Mucosa of descending colon (tissue), 3 donors: Measurements from ENCODE around the gene IL27RA. TPM values are rescaled to one million over a fixed set of nuclear protein-coding genes. Genes with fewer than 3 reads are reported as not detected.
"Not testable (repeated sequence)": the region's sequence is repeated elsewhere in the genome, so short reads cannot be mapped to it uniquely, and the experiment has no call there.

ENCODE experiments used
- ATAC-seq: fragments of 200-7000 bp; cut with Tn5 transposase; one replicate; pipeline ENCODE4 v1.9.1; 2020; ENCODE audit warnings: mild to moderate bottlenecking, moderate library complexity
- DNase-seq, 3 donors: peaks; one replicate each; pipeline ENCODE4 v3.0.0-alpha.2; 2020
- H3K36me3 ChIP-seq: fragments of 200-600 bp; one replicate; pipeline ENCODE4 v1.8.0; 2021; ENCODE audit warnings: low read depth, mild to moderate bottlenecking
- H3K4me1 ChIP-seq: fragments of 200-600 bp; one replicate; pipeline ENCODE4 v1.8.0; 2021; ENCODE audit warnings: low read depth, mild to moderate bottlenecking
- H3K4me3 ChIP-seq: fragments of 200-600 bp; one replicate; pipeline ENCODE4 v1.8.0; 2021; ENCODE audit warnings: mild to moderate bottlenecking
- H3K9me3 ChIP-seq: fragments of 200-600 bp; one replicate; pipeline ENCODE4 v1.8.0; 2021; ENCODE audit warnings: mild to moderate bottlenecking
- CTCF ChIP-seq: fragments of 200-600 bp; IDR thresholded peaks from one replicate; pipeline ENCODE4 v1.8.0; 2022; ENCODE audit warnings: antibody characterized with exemption, mild to moderate bottlenecking
- intact Hi-C, 2 donors: fragments of 100-400 bp; cut with DNase I in 1 of 2; cut with micrococcal nuclease in 1 of 2; formaldehyde crosslinking; loops; one replicate each; pipeline versions ENCODE4 v1.11.0 to v1.11.1; 2022; cut with DNase I, micrococcal nuclease
- total RNA-seq, 3 donors: library from RNA; stranded (reverse); fragmentation: NEBNext Ultra II Directional in 2 of 3; extraction: Animal tissue kit (Norgen Biotek cat#: 25700) in 2 of 3; gene quantifications; one replicate each; pipeline versions ENCODE4 v1.2.1 to v1.2.4, GENCODE V29; 2021 to 2023
- donor health status: DM: no; HTN: no; CAD: no; lungs with moderate emphysema.
- donor health status: DM: no; HTN: no; CAD: no.
- donor health status: DM: no; HTN: yes; CAD: no.

The IL27RA gene
- total RNA-seq, 3 donors from 2014 or later = 2.0 to 3.1 (median 2.6) TPM

DNA sequence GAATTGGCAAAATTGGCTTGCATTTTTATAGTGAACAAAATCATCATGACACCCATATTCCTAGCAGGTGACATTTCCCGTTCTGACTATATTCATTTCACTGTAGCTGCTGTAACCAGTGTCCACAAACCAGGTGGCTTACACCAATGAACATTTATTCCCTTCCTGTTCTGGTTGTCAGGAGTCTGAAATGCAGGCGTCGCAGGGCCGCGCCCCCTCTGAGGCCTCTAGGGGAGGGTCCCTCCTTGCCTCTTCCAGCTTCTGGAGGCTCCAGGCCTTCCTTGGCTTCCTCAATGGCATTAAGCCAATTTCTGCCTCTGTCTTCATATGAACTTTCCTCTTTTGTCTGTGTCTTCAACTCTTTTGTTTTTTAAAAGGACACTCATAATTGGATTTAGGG is 10.1 kb upstream of the IL27RA start:
- intact Hi-C loops = no loop called here
- no peak overlapping the region for H3K4me3 ChIP-seq
- no peak for TF ChIP-seq CTCF
- H3K9me3 ChIP-seq = no peaks in the 10 kb centered on the region
- peak in 1 of 3 donors; percentile 49 for DNase-seq
- ATAC-seq = no peak
- no peaks in the 10 kb centered on the region for H3K36me3 ChIP-seq
- no peaks in the 10 kb centered on the region for H3K4me1 ChIP-seq

DNA sequence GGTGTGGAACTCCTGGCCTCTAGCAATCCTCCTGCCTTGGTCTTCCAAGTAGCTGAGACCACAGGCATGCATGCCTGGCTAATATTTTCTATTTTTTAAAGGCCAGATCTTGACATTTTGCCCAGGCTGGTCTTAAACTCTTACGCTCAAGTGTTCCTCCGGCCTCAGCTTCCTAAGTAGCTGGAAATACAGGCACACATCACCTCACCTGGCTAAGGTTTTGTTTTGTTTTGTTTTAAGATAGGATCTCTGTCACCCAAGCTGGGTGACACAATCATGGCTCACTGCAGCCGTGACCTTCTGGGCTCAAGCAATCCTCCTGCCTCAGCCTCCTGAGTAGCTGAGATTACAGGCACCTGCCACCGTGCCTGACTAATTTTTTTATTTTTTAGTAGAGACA is 9.1 kb upstream of the IL27RA start:
- H3K4me1 ChIP-seq = no peaks in the 10 kb centered on the region
- no peak overlapping the region for H3K4me3 ChIP-seq
- no peaks in the 10 kb centered on the region for H3K9me3 ChIP-seq
- ATAC-seq (no peak), DNase-seq (no peak)
- no peak for TF ChIP-seq CTCF
- no peaks in the 10 kb centered on the region for H3K36me3 ChIP-seq
- intact Hi-C loops = no loop called here

GRCh38 chr19:14023404-14024235 is 7.9 kb upstream of the IL27RA start:
- DNase-seq (peak in 2 of 3 donors; percentile 61 to 67), ATAC-seq (peak; percentile 99)
- Histone ChIP-seq H3K4me3 (no peak overlapping the region), H3K9me3 (no peaks in the 10 kb centered on the region), H3K36me3 (no peaks in the 10 kb centered on the region), H3K4me1 (no peaks in the 10 kb centered on the region)
- intact Hi-C loops = no loop called here
- TF ChIP-seq CTCF = no peak

DNA sequence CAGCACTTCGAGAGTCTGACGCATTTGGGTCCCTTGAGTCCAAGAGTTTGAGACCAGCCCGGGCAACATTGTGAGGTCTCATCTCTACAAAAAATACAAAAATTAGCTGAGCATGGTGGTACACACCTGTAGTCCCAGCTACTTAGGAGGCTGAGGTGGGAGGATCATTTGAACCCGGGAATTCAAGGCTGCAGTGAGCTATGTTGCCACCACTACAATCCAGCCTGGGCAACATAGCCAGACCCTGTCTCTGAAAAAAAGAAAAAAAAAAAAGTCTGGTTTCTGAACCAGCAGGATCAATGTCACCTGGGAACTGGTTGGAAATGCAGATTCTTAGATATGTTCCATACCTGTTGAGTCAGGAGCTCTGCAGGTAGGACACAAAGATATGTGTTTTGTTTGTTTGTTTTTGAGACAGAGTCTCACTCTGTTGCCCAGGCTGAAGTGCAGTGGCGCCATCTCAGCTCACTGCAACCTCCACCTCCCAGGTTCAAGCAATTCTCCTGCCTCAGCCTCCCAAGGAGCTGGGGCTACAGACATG is 4.8 kb upstream of the IL27RA start:
- intact Hi-C loops = not testable (repeated sequence)

DNA sequence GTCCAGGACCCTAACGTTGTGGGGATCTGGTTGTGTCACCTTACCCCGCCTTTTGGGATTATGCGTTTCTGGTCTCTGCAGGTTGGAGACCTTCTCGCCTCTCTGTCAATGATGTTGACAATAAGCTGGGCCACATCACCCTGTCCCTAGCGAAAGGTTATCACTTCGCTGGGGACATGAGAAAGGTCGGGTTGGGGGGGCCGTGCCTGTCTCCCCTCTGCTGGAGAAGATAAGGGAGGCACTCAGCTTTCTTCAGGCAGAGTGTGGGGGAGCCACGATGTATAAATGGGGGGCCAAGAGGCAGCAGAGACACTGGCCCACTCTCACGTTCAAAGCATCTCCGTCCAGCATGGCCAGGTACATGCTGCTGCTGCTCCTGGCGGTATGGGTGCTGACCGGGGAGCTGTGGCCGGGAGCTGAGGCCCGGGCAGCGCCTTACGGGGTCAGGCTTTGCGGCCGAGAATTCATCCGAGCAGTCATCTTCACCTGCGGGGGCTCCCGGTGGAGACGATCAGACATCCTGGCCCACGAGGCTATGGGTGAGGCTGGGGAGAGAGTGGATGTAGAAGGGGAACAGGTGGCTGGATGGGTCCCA is 3.6 kb upstream of the IL27RA start, which contains the start of gene RLN3:
Gene RLN3 (plus strand): TSS at position 293 of the 595 bp plus-strand sequence. CDS start 57 bp downstream, at position 350.
- Histone ChIP-seq H3K9me3 (no peaks in the 10 kb centered on the region), H3K4me1 (peaks cover 8% of the 10 kb centered on the region), H3K4me3 (no peak within 1 kb of the TSS), H3K36me3 (no peaks in the 10 kb centered on the region)
- ATAC-seq (no peak), DNase-seq (no peak)
- intact Hi-C loops = no loop called here
- no peak for TF ChIP-seq CTCF

More for the DNA sequence above, 4.8 kb upstream of the IL27RA start:
- not testable (repeated sequence) for H3K9me3 ChIP-seq, H3K4me3 ChIP-seq, DNase-seq, H3K4me1 ChIP-seq, ATAC-seq, H3K36me3 ChIP-seq

DNA sequence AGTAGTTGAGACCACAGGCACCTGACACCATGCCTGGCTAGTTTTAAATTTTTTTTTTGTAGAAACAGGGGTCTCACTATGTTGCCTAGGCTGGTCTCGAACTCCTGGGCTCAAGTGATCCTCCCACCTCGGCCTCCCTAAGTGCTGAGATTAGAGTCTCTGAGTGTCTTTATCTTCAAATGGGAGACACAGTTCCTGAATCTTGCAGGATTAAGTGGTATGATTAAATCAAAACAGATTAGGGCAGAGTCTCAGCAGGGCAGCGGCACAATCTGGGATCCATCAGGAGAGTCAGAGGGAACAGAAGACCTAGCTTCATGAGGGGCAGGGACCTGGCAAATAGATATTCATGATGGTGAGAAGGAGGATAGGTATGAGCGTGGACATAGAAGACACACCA is 2.7 kb upstream of the IL27RA start:
- no peak overlapping the region for H3K4me3 ChIP-seq
- H3K9me3 ChIP-seq = no peaks in the 10 kb centered on the region
- H3K4me1 ChIP-seq = peaks cover 8% of the 10 kb centered on the region
- no peak for DNase-seq
- intact Hi-C loops = no loop called here
- TF ChIP-seq CTCF = no peak
- no peak for ATAC-seq
- H3K36me3 ChIP-seq = no peaks in the 10 kb centered on the region
